ENCODE data around the gene CDH19. TPM values are rescaled to one million over a fixed set of nuclear protein-coding genes. Genes with fewer than 3 reads are reported as not detected.

Gene CDH19, protein sequence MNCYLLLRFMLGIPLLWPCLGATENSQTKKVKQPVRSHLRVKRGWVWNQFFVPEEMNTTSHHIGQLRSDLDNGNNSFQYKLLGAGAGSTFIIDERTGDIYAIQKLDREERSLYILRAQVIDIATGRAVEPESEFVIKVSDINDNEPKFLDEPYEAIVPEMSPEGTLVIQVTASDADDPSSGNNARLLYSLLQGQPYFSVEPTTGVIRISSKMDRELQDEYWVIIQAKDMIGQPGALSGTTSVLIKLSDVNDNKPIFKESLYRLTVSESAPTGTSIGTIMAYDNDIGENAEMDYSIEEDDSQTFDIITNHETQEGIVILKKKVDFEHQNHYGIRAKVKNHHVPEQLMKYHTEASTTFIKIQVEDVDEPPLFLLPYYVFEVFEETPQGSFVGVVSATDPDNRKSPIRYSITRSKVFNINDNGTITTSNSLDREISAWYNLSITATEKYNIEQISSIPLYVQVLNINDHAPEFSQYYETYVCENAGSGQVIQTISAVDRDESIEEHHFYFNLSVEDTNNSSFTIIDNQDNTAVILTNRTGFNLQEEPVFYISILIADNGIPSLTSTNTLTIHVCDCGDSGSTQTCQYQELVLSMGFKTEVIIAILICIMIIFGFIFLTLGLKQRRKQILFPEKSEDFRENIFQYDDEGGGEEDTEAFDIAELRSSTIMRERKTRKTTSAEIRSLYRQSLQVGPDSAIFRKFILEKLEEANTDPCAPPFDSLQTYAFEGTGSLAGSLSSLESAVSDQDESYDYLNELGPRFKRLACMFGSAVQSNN
- not detected for polyA plus RNA-seq (2012; ENCODE audit: insufficient read depth, insufficient read length)

GRCh38 chr18:66603941-66604627, at the start of gene CDH19:
Gene CDH19 (minus strand): TSS chr18:66604090. CDS start chr18:66572204, 31,886 bp downstream.
- H3K4me3 ChIP-seq (ENCODE audit: low read length) = no peak within 1 kb of the TSS
- DNase-seq (ENCODE audit: low read depth, low spot score) = no peak

DNA sequence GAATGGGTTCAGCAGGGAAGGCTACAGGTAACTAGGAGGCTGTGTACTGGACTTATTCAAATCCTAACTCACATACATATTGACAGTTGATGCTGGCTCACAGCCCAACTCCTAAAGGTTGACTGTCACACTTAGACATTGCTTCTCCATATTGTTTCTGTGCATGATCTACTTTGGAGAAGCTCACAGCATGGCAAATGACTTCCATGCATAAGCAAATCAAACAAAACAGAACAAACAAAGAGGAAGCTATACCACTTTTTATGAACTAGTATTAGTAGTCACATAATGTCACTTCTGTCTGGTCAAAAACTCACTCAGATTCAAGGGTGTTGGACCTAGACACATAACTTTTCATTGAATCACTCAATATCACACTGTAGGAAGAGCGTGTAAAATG, 43.8 kb upstream of the CDH19 start:
- no peak overlapping the region for H3K4me3 ChIP-seq (ENCODE audit: low read length)
- no peak for DNase-seq (ENCODE audit: low read depth, low spot score)

DNA sequence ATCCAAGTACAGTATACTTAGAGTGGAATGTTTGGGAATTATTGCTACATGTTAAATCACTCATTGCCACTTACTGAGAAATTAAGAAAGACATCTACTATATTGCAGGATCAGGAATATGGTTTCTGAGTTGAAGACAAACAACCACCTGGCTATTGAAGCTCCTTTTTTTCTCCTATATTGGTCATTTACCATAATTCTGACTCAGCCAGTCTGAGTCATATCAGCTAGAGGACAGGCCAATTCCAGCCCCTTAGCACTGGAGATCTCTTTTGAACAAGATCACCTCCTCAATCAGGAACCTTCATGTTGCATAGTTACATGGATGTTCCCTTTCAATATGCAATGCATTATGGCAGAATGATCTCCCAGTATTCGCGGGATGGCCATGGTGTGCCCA, 42.7 kb upstream of the CDH19 start:
- no peak for DNase-seq (ENCODE audit: low read depth, low spot score)
- no peak overlapping the region for H3K4me3 ChIP-seq (ENCODE audit: low read length)

- DNase-seq (ENCODE audit: low read depth, low spot score) = no peak
These were observed 42.1 kb upstream of the CDH19 start for GRCh38 chr18:66645983-66646382.

DNA sequence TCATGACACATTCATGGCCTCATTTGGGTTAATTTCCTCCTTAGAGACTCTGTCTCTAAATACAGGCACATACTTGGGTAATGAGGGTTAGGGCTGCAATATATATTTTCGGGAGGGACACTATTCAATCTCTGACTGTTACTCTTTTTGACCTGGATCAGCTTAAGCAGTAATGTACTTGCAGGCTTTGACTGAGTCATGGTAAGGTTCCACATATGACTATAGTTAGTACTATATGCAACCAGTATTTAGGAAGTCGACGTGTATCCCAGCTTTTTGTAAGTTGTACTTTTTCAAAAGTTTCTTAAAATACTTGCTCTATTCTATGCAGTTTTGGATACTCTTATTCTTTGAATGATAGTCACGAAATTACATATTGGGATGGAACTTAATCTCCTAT, 37.2 kb upstream of the CDH19 start:
- no peak for DNase-seq (ENCODE audit: low read depth, low spot score)
- H3K4me3 ChIP-seq (ENCODE audit: low read length) = no peak overlapping the region

More at GRCh38 chr18:66645983-66646382, 42.1 kb upstream of the CDH19 start:
- H3K4me3 ChIP-seq (ENCODE audit: low read length) = no peak overlapping the region

DNA sequence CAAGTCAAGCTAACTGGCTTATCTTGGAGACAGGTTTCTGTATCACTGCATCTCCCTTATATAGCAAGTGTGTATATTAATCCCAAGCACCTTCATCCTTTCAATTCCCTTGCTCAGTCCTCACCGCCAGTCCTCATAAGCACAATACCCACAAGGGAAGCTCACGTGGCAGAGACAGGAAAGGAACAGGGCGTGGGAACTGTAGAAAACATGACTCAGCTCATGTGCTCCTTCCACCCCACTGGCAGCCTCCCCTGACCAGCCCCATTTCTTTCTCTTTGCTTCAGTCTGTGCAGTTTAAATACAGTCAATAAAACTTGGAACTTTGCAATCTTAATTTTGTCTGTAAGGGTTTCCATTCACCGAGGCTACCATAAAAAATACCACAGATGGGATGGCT, 36.5 kb upstream of the CDH19 start:
- no peak for DNase-seq (ENCODE audit: low read depth, low spot score)
- H3K4me3 ChIP-seq (ENCODE audit: low read length) = no peak overlapping the region

- H3K4me3 ChIP-seq (ENCODE audit: low read length) = no peak overlapping the region
- DNase-seq (ENCODE audit: low read depth, low spot score) = no peak
These were observed 35.2 kb upstream of the CDH19 start for GRCh38 chr18:66638856-66639629.

- H3K4me3 ChIP-seq (ENCODE audit: low read length) = no peak overlapping the region
- DNase-seq (ENCODE audit: low read depth, low spot score) = no peak
These were observed 31.5 kb upstream of the CDH19 start for GRCh38 chr18:66635342-66635741.

DNA sequence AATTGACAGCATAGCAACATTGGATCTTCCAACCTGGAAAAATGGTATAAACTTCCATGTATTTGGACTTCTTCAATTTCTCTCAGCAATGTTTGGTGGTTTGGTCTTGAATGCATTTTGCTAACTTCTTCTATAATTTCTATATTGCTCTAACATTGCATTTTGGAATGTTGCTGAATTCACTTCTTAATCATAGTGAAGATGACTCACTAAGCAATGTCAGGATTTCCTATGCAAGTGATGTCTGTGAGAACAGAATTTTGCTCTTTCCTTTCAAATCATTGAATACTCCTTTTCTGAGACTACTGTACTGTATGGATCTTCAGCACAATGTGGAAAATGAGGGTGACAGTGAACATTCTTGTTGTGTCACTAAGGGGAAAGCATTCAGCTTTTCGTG, 28.9 kb upstream of the CDH19 start:
- H3K4me3 ChIP-seq (ENCODE audit: low read length) = no peak overlapping the region
- DNase-seq (ENCODE audit: low read depth, low spot score) = no peak

GRCh38 chr18:66630831-66631230, 26.9 kb upstream of the CDH19 start:
- no peak overlapping the region for H3K4me3 ChIP-seq (ENCODE audit: low read length)
- DNase-seq (ENCODE audit: low read depth, low spot score) = no peak

DNA sequence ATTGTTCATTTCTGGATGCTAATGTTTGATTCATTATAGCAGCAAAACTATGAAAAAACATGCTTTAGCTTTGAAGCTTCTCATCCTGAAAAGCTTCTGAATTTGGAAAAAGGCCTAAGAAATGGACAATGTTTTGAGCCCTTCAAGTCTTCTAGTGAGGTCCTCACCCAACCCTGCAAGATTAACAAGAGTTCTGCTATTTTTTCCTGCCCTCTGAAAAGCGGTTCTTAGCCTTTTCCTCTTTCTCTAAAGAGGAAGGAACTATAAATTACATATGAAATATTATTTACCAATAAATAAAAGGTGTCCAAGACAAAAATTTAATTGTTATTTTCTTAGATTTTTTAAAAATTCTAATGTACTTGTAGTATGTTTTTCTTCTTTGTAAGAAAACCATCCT, 19.9 kb upstream of the CDH19 start:
- DNase-seq (ENCODE audit: low read depth, low spot score) = no peak
- H3K4me3 ChIP-seq (ENCODE audit: low read length) = no peak overlapping the region

GRCh38 chr18:66621816-66622576, 18.1 kb upstream of the CDH19 start:
- DNase-seq (ENCODE audit: low read depth, low spot score) = no peak
- no peak overlapping the region for H3K4me3 ChIP-seq (ENCODE audit: low read length)

DNA sequence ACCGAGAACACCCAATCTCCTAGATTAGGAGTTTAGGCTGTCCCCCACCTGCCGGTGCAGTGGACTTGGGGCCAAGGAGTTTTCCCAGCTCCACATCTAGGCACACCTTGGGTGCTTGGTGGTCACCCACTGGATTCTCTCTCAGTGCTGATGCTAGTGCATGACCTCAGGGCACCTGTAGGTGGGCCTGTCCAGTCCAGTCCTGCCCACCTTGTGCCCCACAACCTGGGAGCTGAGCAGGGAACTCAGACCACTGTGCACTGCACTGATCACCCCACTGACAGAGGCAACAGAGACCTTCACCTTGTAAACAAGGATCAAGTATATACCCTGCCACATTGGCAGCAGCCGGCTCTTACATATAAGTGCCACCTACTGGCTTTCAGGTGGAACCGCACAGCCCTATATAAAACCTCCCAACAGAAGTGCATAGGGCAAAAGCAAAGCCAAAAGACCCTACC, 12.7 kb upstream of the CDH19 start:
- DNase-seq (ENCODE audit: low read depth, low spot score) = peak; percentile 17
- H3K4me3 ChIP-seq (ENCODE audit: low read length) = no peak overlapping the region

DNA sequence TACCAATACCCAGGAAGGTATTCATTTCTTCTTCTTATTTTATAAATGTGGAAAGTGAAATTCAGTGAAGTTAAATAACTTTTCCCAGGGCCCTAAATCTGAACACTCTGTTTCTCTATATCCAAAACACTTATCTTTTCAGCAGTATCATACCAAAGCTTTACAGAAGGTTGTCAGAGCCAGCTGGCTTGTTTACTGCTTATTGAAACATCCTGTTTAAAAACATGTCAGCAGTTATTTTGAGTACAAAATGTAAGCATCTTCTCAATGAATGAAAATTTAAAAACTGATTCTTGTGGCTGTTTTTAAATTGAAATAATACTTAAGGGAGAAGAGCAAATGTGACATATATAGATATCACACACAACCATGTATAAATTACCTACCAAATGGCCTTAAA, 11.3 kb upstream of the CDH19 start:
- DNase-seq (ENCODE audit: low read depth, low spot score) = no peak

GRCh38 chr18:66607632-66608031, 3.7 kb upstream of the CDH19 start:
- no peak overlapping the region for H3K4me3 ChIP-seq (ENCODE audit: low read length)
- DNase-seq (ENCODE audit: low read depth, low spot score) = no peak

More for the DNA sequence above, 11.3 kb upstream of the CDH19 start:
- H3K4me3 ChIP-seq (ENCODE audit: low read length) = no peak overlapping the region

DNA sequence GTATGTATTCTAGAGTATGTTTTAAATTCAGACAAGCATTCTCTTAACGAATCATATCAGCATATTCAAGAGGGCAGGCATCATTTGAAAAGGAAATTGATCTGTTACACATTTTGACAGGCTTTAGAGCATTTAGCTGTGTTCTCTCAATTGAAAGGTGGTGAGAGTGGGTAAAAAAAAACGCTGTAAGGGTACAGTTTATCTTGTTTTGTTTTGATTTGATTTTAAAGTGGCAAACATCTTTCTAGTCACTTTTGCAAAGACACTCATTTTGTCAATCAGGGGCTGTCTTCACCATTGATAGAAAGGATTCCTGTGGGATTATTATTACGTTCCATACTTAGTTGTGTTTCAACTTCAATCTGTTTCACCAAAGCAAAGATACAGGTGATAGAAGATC, 2.2 kb downstream of the CDH19 start:
- H3K4me3 ChIP-seq (ENCODE audit: low read length) = no peak overlapping the region
- DNase-seq (ENCODE audit: low read depth, low spot score) = no peak

GRCh38 chr18:66599190-66599589, 4.7 kb downstream of the CDH19 start:
- DNase-seq (ENCODE audit: low read depth, low spot score) = no peak
- H3K4me3 ChIP-seq (ENCODE audit: low read length) = no peak overlapping the region

DNA sequence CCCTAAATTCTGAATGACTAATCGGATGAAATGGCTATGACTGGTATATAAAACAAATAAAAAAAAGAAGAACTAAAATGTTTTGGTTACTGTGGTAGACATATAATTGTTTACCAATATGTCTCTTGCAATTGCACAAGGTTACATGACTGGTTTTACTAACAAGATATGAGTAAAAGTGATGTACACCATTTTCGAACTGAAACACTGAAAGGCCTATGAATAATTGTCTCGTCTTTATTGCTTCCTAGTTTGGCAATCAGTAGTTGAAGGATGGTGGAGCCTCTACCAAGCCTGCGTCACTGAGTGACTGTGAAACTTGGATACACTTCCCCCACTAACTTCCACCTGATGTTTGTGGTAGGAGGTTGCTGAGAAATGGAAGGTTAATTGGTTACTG, 16.5 kb downstream of the CDH19 start:
- DNase-seq (ENCODE audit: low read depth, low spot score) = no peak

More for the DNA sequence above, 16.5 kb downstream of the CDH19 start:
- no peak overlapping the region for H3K4me3 ChIP-seq (ENCODE audit: low read length)
